GM19397 (cell line): ENCODE data around the gene RRP7A.
"Not testable (repeated sequence)": the region's sequence is repeated elsewhere in the genome, so short reads cannot be mapped to it uniquely, and the experiment has no call there.

Source experiments
- ATAC-seq: cut with Tn5 transposase; IDR thresholded peaks from one replicate; pipeline ENCODE4 v1.9.1; 2021; ENCODE audit warnings: mild to moderate bottlenecking, moderate library complexity; ENCODE audit not compliant: unreplicated experiment

The RRP7A gene

GRCh38 chr22:42519525-42520401, at the start of gene RRP7A:
RRP7A (minus strand) TSS chr22:42519796; CDS start chr22:42519786, 10 bp downstream.
- ATAC-seq, result peak; percentile 83

- not testable (repeated sequence) for ATAC-seq
Observed at GRCh38 chr22:42567950-42568349, 48.4 kb upstream of the RRP7A start.

GRCh38 chr22:42565956-42566355, 46.4 kb upstream of the RRP7A start:
- no peak for ATAC-seq

GRCh38 chr22:42564699-42565098, 45.1 kb upstream of the RRP7A start:
- no peak for ATAC-seq

GRCh38 chr22:42563943-42564342, 44.3 kb upstream of the RRP7A start:
- not testable (repeated sequence) for ATAC-seq

GRCh38 chr22:42562684-42563083, 43.1 kb upstream of the RRP7A start:
- ATAC-seq, result no peak

- ATAC-seq, result no peak
Observed at GRCh38 chr22:42562279-42562678, 42.7 kb upstream of the RRP7A start.

- no peak for ATAC-seq
Observed at GRCh38 chr22:42561856-42562255, 42.3 kb upstream of the RRP7A start.

- no peak for ATAC-seq
Observed at GRCh38 chr22:42560781-42561180, 41.2 kb upstream of the RRP7A start.

GRCh38 chr22:42560381-42560780, 40.8 kb upstream of the RRP7A start:
- ATAC-seq, result no peak

GRCh38 chr22:42553475-42554361, 34.1 kb upstream of the RRP7A start, which contains the start of gene SERHL2:
SERHL2 (plus strand) TSS chr22:42553956; CDS start chr22:42554021, 65 bp downstream.
- ATAC-seq, result peak; percentile 50

- not testable (repeated sequence) for ATAC-seq
Observed at GRCh38 chr22:42552294-42552647, 32.7 kb upstream of the RRP7A start.

- no peak for ATAC-seq
Observed at GRCh38 chr22:42549331-42550060, 29.9 kb upstream of the RRP7A start.

GRCh38 chr22:42548597-42549330, 29.2 kb upstream of the RRP7A start:
- ATAC-seq, result no peak

- not testable (repeated sequence) for ATAC-seq
Observed at GRCh38 chr22:42548126-42548525, 28.5 kb upstream of the RRP7A start.

- ATAC-seq, result no peak
Observed at GRCh38 chr22:42547562-42547961, 28.0 kb upstream of the RRP7A start.

- no peak for ATAC-seq
Observed at GRCh38 chr22:42544686-42545085, 25.1 kb upstream of the RRP7A start.

GRCh38 chr22:42539236-42539771, 19.7 kb upstream of the RRP7A start:
- not testable (repeated sequence) for ATAC-seq

GRCh38 chr22:42537199-42537831, 17.7 kb upstream of the RRP7A start:
- peak; percentile 51 for ATAC-seq
